ENCODE measurements around the gene DTNA. TPM values are rescaled to one million over a fixed set of nuclear protein-coding genes. Genes with fewer than 3 reads are reported as not detected.

Gene DTNA
- total RNA-seq, 2 experiments from 2014 or later = not detected

- peaks cover 4% of the 10 kb centered on the region for H3K27me3 Mint-ChIP-seq
- intact Hi-C loops (cut with DNase I, micrococcal nuclease) = no loop called here
- H3K36me3 ChIP-seq (ENCODE audit: insufficient read depth, low read length) = no peaks in the 10 kb centered on the region
- ChIA-PET CTCF (no interaction called here), POLR2A (no interaction called here)
- peaks cover 0 to 7% of the 10 kb centered on the region in 2 experiments for H3K9me3 ChIP-seq (ENCODE audit: control insufficient read depth in 1 of 2, insufficient read depth in 1 of 2, low read length in 2 of 2)
- no peak overlapping the region for H3K27ac ChIP-seq (ENCODE audit: low read depth in 1 of 2, low read length in 2 of 2)
- H3K4me3 ChIP-seq (ENCODE audit: low read length) = no peak overlapping the region
- no peaks in the 10 kb centered on the region for H3K36me3 Mint-ChIP-seq (ENCODE audit: low read depth)
- H3K9me3 Mint-ChIP-seq = no peaks in the 10 kb centered on the region
- H3K4me1 Mint-ChIP-seq (ENCODE audit: low read depth) = no peaks in the 10 kb centered on the region
- H3K27ac Mint-ChIP-seq = no peak overlapping the region
- peaks cover 0 to 3% of the 10 kb centered on the region in 2 experiments for H3K27me3 ChIP-seq (ENCODE audit: control insufficient read depth in 1 of 2, insufficient read depth in 2 of 2, low read length in 2 of 2)
- ATAC-seq (ENCODE audit: poor library complexity) (no peak), DNase-seq (no peak)
- no peaks in the 10 kb centered on the region for H3K4me1 ChIP-seq (ENCODE audit: insufficient read depth, low read length)
- H3K4me3 Mint-ChIP-seq = no peak overlapping the region
- TF ChIP-seq, protein P1, sequence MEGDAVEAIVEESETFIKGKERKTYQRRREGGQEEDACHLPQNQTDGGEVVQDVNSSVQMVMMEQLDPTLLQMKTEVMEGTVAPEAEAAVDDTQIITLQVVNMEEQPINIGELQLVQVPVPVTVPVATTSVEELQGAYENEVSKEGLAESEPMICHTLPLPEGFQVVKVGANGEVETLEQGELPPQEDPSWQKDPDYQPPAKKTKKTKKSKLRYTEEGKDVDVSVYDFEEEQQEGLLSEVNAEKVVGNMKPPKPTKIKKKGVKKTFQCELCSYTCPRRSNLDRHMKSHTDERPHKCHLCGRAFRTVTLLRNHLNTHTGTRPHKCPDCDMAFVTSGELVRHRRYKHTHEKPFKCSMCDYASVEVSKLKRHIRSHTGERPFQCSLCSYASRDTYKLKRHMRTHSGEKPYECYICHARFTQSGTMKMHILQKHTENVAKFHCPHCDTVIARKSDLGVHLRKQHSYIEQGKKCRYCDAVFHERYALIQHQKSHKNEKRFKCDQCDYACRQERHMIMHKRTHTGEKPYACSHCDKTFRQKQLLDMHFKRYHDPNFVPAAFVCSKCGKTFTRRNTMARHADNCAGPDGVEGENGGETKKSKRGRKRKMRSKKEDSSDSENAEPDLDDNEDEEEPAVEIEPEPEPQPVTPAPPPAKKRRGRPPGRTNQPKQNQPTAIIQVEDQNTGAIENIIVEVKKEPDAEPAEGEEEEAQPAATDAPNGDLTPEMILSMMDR (IDR thresholded peaks at IDR 0.05) = no peak
Observed at GRCh38 chr18:34909637-34910364, 199.7 kb downstream of the DTNA start.

DNA sequence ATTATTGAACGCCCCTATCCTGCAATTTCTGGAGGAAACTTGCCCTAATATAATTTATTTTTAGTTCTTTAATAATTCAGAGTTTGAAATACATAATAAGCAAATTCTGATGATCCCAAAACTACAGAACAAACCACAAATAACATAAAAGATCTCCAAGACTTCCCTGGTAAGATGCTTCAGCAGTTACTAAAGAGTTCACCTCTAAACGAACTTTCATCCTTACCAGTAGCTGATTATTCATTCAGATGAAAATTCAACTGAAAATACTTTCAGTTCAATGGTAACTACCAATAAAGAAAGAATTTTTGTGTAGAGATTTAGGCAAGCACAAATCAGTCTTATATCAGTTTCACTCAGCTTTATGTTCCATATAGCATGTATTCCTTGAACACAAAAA lies 201.0 kb downstream of the DTNA start:
- POLR2A ChIA-PET = no interaction called here
- H3K9me3 ChIP-seq (ENCODE audit: control insufficient read depth in 1 of 2, insufficient read depth in 1 of 2, low read length in 2 of 2) = peaks cover 0 to 2% of the 10 kb centered on the region in 2 experiments
- no peaks in the 10 kb centered on the region for H3K4me1 ChIP-seq (ENCODE audit: insufficient read depth, low read length)
- no peaks in the 10 kb centered on the region for H3K36me3 ChIP-seq (ENCODE audit: insufficient read depth, low read length)
- Mint-ChIP-seq H3K9me3 (no peaks in the 10 kb centered on the region), H3K4me3 (no peak overlapping the region), H3K27me3 (peaks cover 6% of the 10 kb centered on the region), H3K27ac (no peak overlapping the region), H3K36me3 (ENCODE audit: low read depth) (no peaks in the 10 kb centered on the region), H3K4me1 (ENCODE audit: low read depth) (no peaks in the 10 kb centered on the region)
- H3K4me3 ChIP-seq (ENCODE audit: low read length) = no peak overlapping the region
- H3K27me3 ChIP-seq (ENCODE audit: control insufficient read depth in 1 of 2, insufficient read depth in 2 of 2, low read length in 2 of 2) = peaks cover 0 to 3% of the 10 kb centered on the region in 2 experiments
- DNase-seq (no peak), ATAC-seq (ENCODE audit: poor library complexity) (no peak)
- intact Hi-C loops (cut with DNase I, micrococcal nuclease) = no loop called here
- H3K27ac ChIP-seq (ENCODE audit: low read depth in 1 of 2, low read length in 2 of 2) = no peak overlapping the region
- TF ChIP-seq, protein P1 (IDR thresholded peaks at IDR 0.05) = no peak
- CTCF ChIA-PET = no interaction called here

- Mint-ChIP-seq H3K9me3 (no peaks in the 10 kb centered on the region), H3K36me3 (ENCODE audit: low read depth) (no peaks in the 10 kb centered on the region), H3K27ac (no peak overlapping the region), H3K4me1 (ENCODE audit: low read depth) (no peaks in the 10 kb centered on the region), H3K27me3 (peaks cover 6% of the 10 kb centered on the region), H3K4me3 (no peak overlapping the region)
- TF ChIP-seq, protein P1 (IDR thresholded peaks at IDR 0.05) = no peak
- Histone ChIP-seq H3K27ac (ENCODE audit: low read depth in 1 of 2, low read length in 2 of 2) (no peak overlapping the region), H3K36me3 (ENCODE audit: insufficient read depth, low read length) (no peaks in the 10 kb centered on the region), H3K9me3 (ENCODE audit: control insufficient read depth in 1 of 2, insufficient read depth in 1 of 2, low read length in 2 of 2) (no peaks in the 10 kb centered on the region), H3K4me1 (ENCODE audit: insufficient read depth, low read length) (no peaks in the 10 kb centered on the region), H3K27me3 (ENCODE audit: control insufficient read depth in 1 of 2, insufficient read depth in 2 of 2, low read length in 2 of 2) (peaks cover 0 to 3% of the 10 kb centered on the region in 2 experiments), H3K4me3 (ENCODE audit: low read length) (no peak overlapping the region)
- ChIA-PET POLR2A (no interaction called here), CTCF (no interaction called here)
- intact Hi-C loops (cut with DNase I, micrococcal nuclease) = no loop called here
- ATAC-seq (ENCODE audit: poor library complexity) (no peak), DNase-seq (no peak)
Observed at GRCh38 chr18:34911661-34912384, 201.7 kb downstream of the DTNA start.

Data from CD4-positive, alpha-beta T cell (primary cell).